GM18909 (cell line): ENCODE data around the gene CARD6.
"Not testable (repeated sequence)": the region's sequence is repeated elsewhere in the genome, so short reads cannot be mapped to it uniquely, and the experiment has no call there.

Experiments used
- ATAC-seq: cut with Tn5 transposase; IDR thresholded peaks from one replicate; pipeline ENCODE4 v1.9.1; 2021; ENCODE audit warnings: mild to moderate bottlenecking; ENCODE audit not compliant: unreplicated experiment, poor library complexity

Gene CARD6

GRCh38 chr5:40866844-40867243, 25.7 kb downstream of the CARD6 start:
- ATAC-seq = no peak

- no peak for ATAC-seq
These were observed 28.2 kb downstream of the CARD6 start for GRCh38 chr5:40869384-40869783.

- no peak for ATAC-seq
These were observed 30.0 kb downstream of the CARD6 start for GRCh38 chr5:40871177-40871576.

- not testable (repeated sequence) for ATAC-seq
These were observed 31.1 kb downstream of the CARD6 start for GRCh38 chr5:40872253-40872652.

- no peak for ATAC-seq
These were observed 32.2 kb downstream of the CARD6 start for GRCh38 chr5:40873286-40873880.

GRCh38 chr5:40875958-40876357, 34.8 kb downstream of the CARD6 start:
- ATAC-seq = no peak

GRCh38 chr5:40877371-40877988, 36.3 kb downstream of the CARD6 start:
- no peak for ATAC-seq

- ATAC-seq = peak; percentile 66
These were observed 38.2 kb downstream of the CARD6 start for GRCh38 chr5:40879163-40879942.

- ATAC-seq = no peak
These were observed 41.1 kb downstream of the CARD6 start for GRCh38 chr5:40882291-40882690.

GRCh38 chr5:40883051-40883450, 41.9 kb downstream of the CARD6 start:
- not testable (repeated sequence) for ATAC-seq

- not testable (repeated sequence) for ATAC-seq
These were observed 54.6 kb downstream of the CARD6 start for GRCh38 chr5:40895440-40896425.

GRCh38 chr5:40904205-40904993, 63.2 kb downstream of the CARD6 start:
- ATAC-seq = peak; percentile 95

- ATAC-seq = peak; percentile 21
These were observed 63.8 kb downstream of the CARD6 start for GRCh38 chr5:40904994-40905306.

- ATAC-seq = no peak
These were observed 65.2 kb downstream of the CARD6 start for GRCh38 chr5:40906351-40906751.

GRCh38 chr5:40909264-40909663, 68.1 kb downstream of the CARD6 start, which contains the start of gene C7:
Gene C7, plus strand, starts transcription at chr5:40909497. Its CDS starts 114 bp downstream, at chr5:40909611.
- ATAC-seq = no peak

- no peak for ATAC-seq
These were observed 68.6 kb downstream of the CARD6 start for GRCh38 chr5:40909723-40910122.
